ENCODE measurements around the gene RAMP1. TPM values are rescaled to one million over a fixed set of nuclear protein-coding genes. Genes with fewer than 3 reads are reported as not detected.
A peak's percentile ranks its signal among the peaks of the same experiment; 100 is the strongest.

Gene RAMP1
- total RNA-seq, 4 donors from 2014 or later: 28.7 to 168 (median 71.8) TPM

DNA sequence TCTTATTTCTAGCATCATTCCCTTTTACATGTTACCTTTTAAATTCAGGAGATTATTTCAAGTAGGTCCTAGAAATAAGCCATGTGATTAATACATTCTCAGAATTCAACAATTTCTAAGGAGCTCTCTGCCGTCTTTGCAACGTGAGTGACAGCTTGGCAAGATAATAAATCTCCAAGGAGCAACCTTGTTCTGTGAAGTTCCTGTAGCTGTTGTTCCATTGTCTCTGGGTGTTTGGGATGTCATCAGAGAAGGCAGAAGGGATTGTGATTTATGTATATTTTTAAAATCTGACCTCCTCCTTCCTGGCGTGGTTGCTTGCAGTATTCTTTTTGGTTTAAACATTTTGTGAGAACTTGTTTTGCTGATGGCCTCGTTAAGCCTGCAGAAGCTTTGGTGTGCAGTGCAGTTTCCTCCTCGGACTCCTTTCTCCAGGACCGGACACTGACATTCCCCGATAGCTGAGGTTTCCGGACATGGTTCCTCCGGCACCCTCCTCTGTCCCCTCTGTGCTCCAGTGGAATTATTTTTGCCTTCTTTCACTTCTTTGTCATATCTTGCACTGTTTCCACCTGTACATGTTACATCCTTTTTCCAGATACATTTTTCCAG is 33.7 kb downstream of the RAMP1 start:
- in situ Hi-C loops (cut with MboI; ENCODE audit: low sequenced_read_pairs in 4 of 4): no loop called here
- peak overlapping the region; percentile 11 to 99 (median 98) for H3K27ac ChIP-seq
- ATAC-seq (no peak), DNase-seq (no peak)
- TF ChIP-seq, protein P1, sequence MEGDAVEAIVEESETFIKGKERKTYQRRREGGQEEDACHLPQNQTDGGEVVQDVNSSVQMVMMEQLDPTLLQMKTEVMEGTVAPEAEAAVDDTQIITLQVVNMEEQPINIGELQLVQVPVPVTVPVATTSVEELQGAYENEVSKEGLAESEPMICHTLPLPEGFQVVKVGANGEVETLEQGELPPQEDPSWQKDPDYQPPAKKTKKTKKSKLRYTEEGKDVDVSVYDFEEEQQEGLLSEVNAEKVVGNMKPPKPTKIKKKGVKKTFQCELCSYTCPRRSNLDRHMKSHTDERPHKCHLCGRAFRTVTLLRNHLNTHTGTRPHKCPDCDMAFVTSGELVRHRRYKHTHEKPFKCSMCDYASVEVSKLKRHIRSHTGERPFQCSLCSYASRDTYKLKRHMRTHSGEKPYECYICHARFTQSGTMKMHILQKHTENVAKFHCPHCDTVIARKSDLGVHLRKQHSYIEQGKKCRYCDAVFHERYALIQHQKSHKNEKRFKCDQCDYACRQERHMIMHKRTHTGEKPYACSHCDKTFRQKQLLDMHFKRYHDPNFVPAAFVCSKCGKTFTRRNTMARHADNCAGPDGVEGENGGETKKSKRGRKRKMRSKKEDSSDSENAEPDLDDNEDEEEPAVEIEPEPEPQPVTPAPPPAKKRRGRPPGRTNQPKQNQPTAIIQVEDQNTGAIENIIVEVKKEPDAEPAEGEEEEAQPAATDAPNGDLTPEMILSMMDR (IDR thresholded peaks at IDR 0.05 in 4 of 5, conservative IDR thresholded peaks at IDR 0.05 in 1 of 5): no peak
- no peak for TF ChIP-seq POLR2A (IDR thresholded peaks at IDR 0.05)
- no peaks in the 10 kb centered on the region for H3K27me3 ChIP-seq
- H3K36me3 ChIP-seq: no peaks in the 10 kb centered on the region
- H3K4me3 ChIP-seq: no peak overlapping the region
- H3K9me3 ChIP-seq: no peaks in the 10 kb centered on the region
- intact Hi-C loops (cut with DNase I; ENCODE audit: low total_unique reads): no loop called here
- H3K4me1 ChIP-seq: peaks cover 41 to 48% of the 10 kb centered on the region in 2 donors

DNA sequence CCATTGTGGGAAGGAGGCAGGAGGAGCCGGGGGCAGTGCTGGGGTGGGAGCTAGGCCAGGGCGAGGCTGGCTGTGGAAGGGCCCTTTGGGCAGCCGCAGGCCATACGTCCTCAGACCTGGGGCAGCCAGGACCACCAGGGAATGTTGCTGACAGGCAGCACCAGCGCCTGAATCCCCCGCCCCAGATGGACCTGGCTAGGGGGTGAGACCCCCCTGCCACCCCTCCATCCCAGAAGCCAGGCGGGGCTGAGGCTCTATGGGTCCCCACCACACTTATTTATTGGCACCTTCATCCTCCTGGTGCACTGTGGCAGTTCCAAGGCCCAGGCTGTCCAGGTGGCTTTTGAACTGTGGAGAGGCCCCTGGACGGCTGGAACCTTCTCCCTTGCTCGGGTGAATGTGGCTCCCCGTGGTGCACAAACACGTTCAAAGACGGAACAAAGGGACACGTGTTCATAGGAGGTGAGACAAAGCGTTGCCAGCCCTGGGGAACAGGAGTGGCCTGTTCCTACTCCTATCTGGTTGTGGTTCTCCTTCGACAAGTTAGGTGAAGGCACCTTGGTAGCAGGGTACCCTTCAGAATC is 35.1 kb downstream of the RAMP1 start:
- intact Hi-C loops (cut with DNase I; ENCODE audit: low total_unique reads) (no loop called here), in situ Hi-C loops (cut with MboI; ENCODE audit: low sequenced_read_pairs in 4 of 4) (no loop called here)
- Histone ChIP-seq H3K9me3 (no peaks in the 10 kb centered on the region), H3K4me1 (peaks cover 53 to 62% of the 10 kb centered on the region in 2 donors), H3K27ac (peak overlapping the region; percentile 98 to 99 (median 98)), H3K4me3 (no peak overlapping the region), H3K36me3 (no peaks in the 10 kb centered on the region), H3K27me3 (no peaks in the 10 kb centered on the region)
- ATAC-seq (no peak), DNase-seq (no peak)
- no peak for TF ChIP-seq POLR2A (IDR thresholded peaks at IDR 0.05)
- TF ChIP-seq, protein P1 (IDR thresholded peaks at IDR 0.05 in 4 of 5, conservative IDR thresholded peaks at IDR 0.05 in 1 of 5): no peak

DNA sequence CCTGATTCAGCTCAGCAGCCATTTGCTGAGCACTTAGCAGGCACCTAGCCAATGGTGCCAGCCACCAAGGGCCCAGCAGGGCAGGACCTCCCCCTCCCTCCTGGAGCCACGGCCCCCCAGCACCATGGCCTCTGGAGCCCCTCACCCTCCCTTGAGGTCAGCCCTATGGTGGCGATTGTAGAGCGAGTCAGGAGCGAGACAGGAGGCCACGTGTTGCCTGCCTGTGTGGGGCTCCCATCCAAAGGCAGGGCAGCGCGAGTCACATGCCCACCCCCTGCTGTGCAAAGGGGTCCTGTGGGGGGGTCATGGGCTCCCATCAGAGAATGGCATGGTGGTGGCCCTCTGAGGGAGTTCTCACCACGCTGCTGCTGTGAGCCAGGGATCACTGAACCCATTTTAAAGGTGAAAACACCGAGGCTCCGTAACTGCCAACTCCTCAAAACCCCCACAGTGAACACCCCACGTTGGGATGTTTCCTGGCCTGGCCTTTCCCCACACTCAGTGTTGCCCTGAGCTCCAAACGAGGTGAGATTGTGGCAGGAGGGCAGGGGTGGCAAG is 35.6 kb downstream of the RAMP1 start:
- no peak overlapping the region for H3K4me3 ChIP-seq
- H3K36me3 ChIP-seq: no peaks in the 10 kb centered on the region
- in situ Hi-C loops (cut with MboI; ENCODE audit: low sequenced_read_pairs in 4 of 4): no loop called here
- H3K4me1 ChIP-seq: peaks cover 53 to 65% of the 10 kb centered on the region in 2 donors
- no peaks in the 10 kb centered on the region for H3K27me3 ChIP-seq
- H3K27ac ChIP-seq: peak overlapping the region; percentile 98 to 99 (median 98)
- TF ChIP-seq, protein P1 (IDR thresholded peaks at IDR 0.05 in 4 of 5, conservative IDR thresholded peaks at IDR 0.05 in 1 of 5): no peak
- TF ChIP-seq POLR2A (IDR thresholded peaks at IDR 0.05): no peak
- no peaks in the 10 kb centered on the region for H3K9me3 ChIP-seq
- DNase-seq (no peak), ATAC-seq (no peak)
- intact Hi-C loops (cut with DNase I; ENCODE audit: low total_unique reads): loop anchor here (5.0 kb wide), 1 partner anchor 803 kb away; no protein-coding TSS in a partner anchor

DNA sequence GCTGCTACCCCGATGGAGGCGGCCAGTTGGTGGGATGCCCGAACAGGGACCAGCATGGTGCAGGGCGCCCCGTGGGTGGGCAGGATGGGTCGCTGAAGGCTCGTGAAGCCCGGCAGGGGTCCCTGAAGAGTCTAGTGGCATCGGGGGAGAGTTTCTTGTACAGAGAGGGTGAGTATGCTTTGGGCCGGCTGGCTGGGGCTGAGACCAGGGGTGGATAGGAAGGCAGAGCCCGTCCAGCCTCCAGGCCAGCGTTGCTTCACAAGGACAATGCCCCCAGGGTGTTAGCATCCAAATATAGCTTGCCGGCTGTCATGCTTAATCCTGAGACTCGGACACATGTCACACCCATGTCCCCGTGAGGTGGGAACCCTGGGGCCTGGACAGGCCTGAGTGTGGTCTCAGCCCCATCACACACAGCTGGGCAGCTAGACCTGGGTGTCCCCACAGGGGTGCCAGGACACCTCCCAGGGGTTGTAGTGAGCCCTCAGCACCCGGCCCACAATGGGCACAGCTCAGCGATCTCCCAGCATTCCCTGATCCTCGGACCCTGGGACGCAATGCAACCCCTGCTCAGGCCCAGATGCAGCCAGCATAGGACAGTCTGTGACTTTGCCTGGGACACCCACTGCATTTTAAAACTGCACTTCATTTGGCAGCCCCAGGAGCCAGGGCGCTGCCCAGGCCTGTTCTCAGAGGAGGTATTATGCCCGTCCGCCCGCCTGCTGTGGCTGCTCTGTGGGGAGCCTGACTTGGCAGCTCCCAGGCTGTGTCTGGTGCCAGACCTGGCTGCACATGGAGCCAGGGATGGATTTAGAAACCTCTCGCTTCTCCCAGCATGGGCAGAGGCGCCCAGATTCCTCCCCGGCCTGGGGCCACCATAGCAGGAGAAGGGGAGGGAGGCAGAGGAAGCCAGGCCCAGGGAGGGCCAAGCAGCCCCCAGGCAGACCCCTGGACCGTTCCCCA is 36.4 kb downstream of the RAMP1 start:
- intact Hi-C loops (cut with DNase I; ENCODE audit: low total_unique reads) (loop anchor here (2.0 to 5.0 kb wide), 2 partner anchors 241 to 804 kb away; no protein-coding TSS in a partner anchor), in situ Hi-C loops (cut with MboI; ENCODE audit: low sequenced_read_pairs in 4 of 4) (no loop called here)
- ATAC-seq (peak; percentile 81 to 85), DNase-seq (peak; percentile 88 to 95)
- Histone ChIP-seq H3K4me3 (peak overlapping the region in 1 of 4 donors; percentile 8), H3K27ac (peak overlapping the region; percentile 98 to 99 (median 98)), H3K36me3 (no peaks in the 10 kb centered on the region), H3K9me3 (no peaks in the 10 kb centered on the region), H3K4me1 (peaks cover 53 to 66% of the 10 kb centered on the region in 2 donors), H3K27me3 (no peaks in the 10 kb centered on the region)
- TF ChIP-seq POLR2A (IDR thresholded peaks at IDR 0.05): peak; percentile 58 to 71
- TF ChIP-seq, protein P1 (IDR thresholded peaks at IDR 0.05 in 4 of 5, conservative IDR thresholded peaks at IDR 0.05 in 1 of 5): no peak
